Measurements from ENCODE around the gene RAB11FIP4. TPM values are rescaled to one million over a fixed set of nuclear protein-coding genes. Genes with fewer than 3 reads are reported as not detected.

The RAB11FIP4 gene
- polyA plus RNA-seq, 4 donors, result 1.2 to 16.5 (median 15.0) TPM

GRCh38 chr17:31558748-31559583 lies 167.5 kb downstream of the RAB11FIP4 start:
- DNase-seq (ENCODE audit: low read depth in 4 of 4, low spot score in 3 of 4), result peak in 1 of 4 donors; percentile 62

- DNase-seq (ENCODE audit: low read depth in 4 of 4, low spot score in 3 of 4), result no peak
Observed at GRCh38 chr17:31559584-31560501, 168.4 kb downstream of the RAB11FIP4 start.

- DNase-seq (ENCODE audit: low read depth in 4 of 4, low spot score in 3 of 4), result no peak
Observed at GRCh38 chr17:31560616-31561235, 169.3 kb downstream of the RAB11FIP4 start.

- no peak for DNase-seq (ENCODE audit: low read depth in 4 of 4, low spot score in 3 of 4)
Observed at GRCh38 chr17:31561469-31562375, 170.2 kb downstream of the RAB11FIP4 start.

- DNase-seq (ENCODE audit: low read depth in 4 of 4, low spot score in 3 of 4), result no peak
Observed at GRCh38 chr17:31562376-31562840, 170.9 kb downstream of the RAB11FIP4 start.

GRCh38 chr17:31564291-31564690 lies 172.8 kb downstream of the RAB11FIP4 start:
- no peak for DNase-seq (ENCODE audit: low read depth in 4 of 4, low spot score in 3 of 4)

GRCh38 chr17:31564883-31565301 lies 173.4 kb downstream of the RAB11FIP4 start:
- no peak for DNase-seq (ENCODE audit: low read depth in 4 of 4, low spot score in 3 of 4)

GRCh38 chr17:31565652-31566051 lies 174.2 kb downstream of the RAB11FIP4 start:
- DNase-seq (ENCODE audit: low read depth in 4 of 4, low spot score in 3 of 4), result no peak

GRCh38 chr17:31566247-31566991 lies 174.9 kb downstream of the RAB11FIP4 start:
- DNase-seq (ENCODE audit: low read depth in 4 of 4, low spot score in 3 of 4), result no peak

GRCh38 chr17:31566992-31567373 lies 175.5 kb downstream of the RAB11FIP4 start:
- no peak for DNase-seq (ENCODE audit: low read depth in 4 of 4, low spot score in 3 of 4)

GRCh38 chr17:31568121-31568520 lies 176.6 kb downstream of the RAB11FIP4 start:
- DNase-seq (ENCODE audit: low read depth in 4 of 4, low spot score in 3 of 4), result no peak

GRCh38 chr17:31568539-31568938 lies 177.1 kb downstream of the RAB11FIP4 start:
- no peak for DNase-seq (ENCODE audit: low read depth in 4 of 4, low spot score in 3 of 4)

GRCh38 chr17:31570231-31570630 lies 178.8 kb downstream of the RAB11FIP4 start:
- DNase-seq (ENCODE audit: low read depth in 4 of 4, low spot score in 3 of 4), result no peak

- no peak for DNase-seq (ENCODE audit: low read depth in 4 of 4, low spot score in 3 of 4)
Observed at GRCh38 chr17:31570951-31571892, 179.7 kb downstream of the RAB11FIP4 start.

GRCh38 chr17:31572341-31572740 lies 180.9 kb downstream of the RAB11FIP4 start:
- no peak for DNase-seq (ENCODE audit: low read depth in 4 of 4, low spot score in 3 of 4)

- no peak for DNase-seq (ENCODE audit: low read depth in 4 of 4, low spot score in 3 of 4)
Observed at GRCh38 chr17:31573047-31573446, 181.6 kb downstream of the RAB11FIP4 start.

GRCh38 chr17:31573861-31574260 lies 182.4 kb downstream of the RAB11FIP4 start:
- no peak for DNase-seq (ENCODE audit: low read depth in 4 of 4, low spot score in 3 of 4)

GRCh38 chr17:31574458-31574857 lies 183.0 kb downstream of the RAB11FIP4 start:
- no peak for DNase-seq (ENCODE audit: low read depth in 4 of 4, low spot score in 3 of 4)
